GM12892 (cell line): ENCODE measurements around the gene VSIG1.

Experiments used
- POLR2A ChIP-seq: IDR thresholded peaks from 2 replicates; pipeline ENCODE4 v1.6.1; 2011; ENCODE audit warnings: low read depth, low read length, control low read depth
- POLR2AphosphoS5 ChIP-seq: IDR thresholded peaks from 2 replicates; pipeline ENCODE4 v1.6.1; 2011; ENCODE audit warnings: low read depth, low read length, control low read depth
- TAF1 ChIP-seq: IDR thresholded peaks from 2 replicates; pipeline ENCODE4 v1.6.1; 2011; ENCODE audit warnings: low read depth, mild to moderate bottlenecking, control low read depth, low read length, borderline replicate concordance

DNA sequence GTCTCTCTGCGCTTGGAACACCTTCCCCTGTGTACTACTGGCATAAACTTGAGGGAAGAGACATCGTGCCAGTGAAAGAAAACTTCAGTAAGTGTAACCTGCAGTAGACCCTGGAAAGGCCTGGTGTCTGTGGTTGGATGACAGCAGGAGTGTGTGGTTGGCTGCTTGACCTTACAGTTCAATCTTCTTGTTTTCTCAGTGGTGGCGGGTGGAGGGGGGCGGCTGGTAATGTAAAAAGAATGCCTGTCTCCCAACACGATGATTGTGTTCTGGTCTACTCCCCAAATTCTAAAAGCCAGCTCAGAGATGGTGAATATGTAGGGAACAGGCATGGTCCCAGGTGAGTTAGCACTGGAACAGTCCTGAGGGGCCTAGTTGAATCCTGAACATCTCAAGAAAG is 27.9 kb downstream of the VSIG1 start:
- TF ChIP-seq POLR2A, result no peak
- TF ChIP-seq POLR2AphosphoS5, result no peak
- no peak for TF ChIP-seq TAF1
